HCT116 (cell line): ENCODE results near the gene B4GALT3. TPM values are rescaled to one million over a fixed set of nuclear protein-coding genes. Genes with fewer than 3 reads are reported as not detected.

Experiments
- ATAC-seq: fragments of 200-7000 bp; cut with Tn5 transposase; 2 replicates; pipeline ENCODE4 v1.9.1; 2020; ENCODE audit warnings: mild to moderate bottlenecking, moderate library complexity
- BruUV-seq: library from RNA; stranded (reverse); fragments of 400-500 nt; replicated peaks from 2 replicates; lab custom pipeline; 2021; lab: Mats Ljungman, UMichigan
- CTCF ChIA-PET: fragments of 300-600 bp; sonication (Branson Sonifier 250); formaldehyde crosslinking; loops from one replicate; lab custom pipeline; 2021; ENCODE audit warnings: antibody characterized with exemption; lab: Charles Lee
- POLR2A ChIA-PET: fragments of 300-600, 350-600 bp; sonication (Branson Sonifier 250); formaldehyde crosslinking; loops from one replicate; lab custom pipeline; 2021; ENCODE audit warnings: antibody characterized with exemption; lab: Charles Lee
- RAD21 ChIA-PET, 2 experiments: fragments of 300-600 bp; sonication (Branson Sonifier 250); formaldehyde crosslinking; loops; one replicate each; lab custom pipeline; 2023; ENCODE audit warnings: low total read pairs in 2 of 2; ENCODE audit not compliant: uncharacterized antibody in 2 of 2, unreplicated experiment in 2 of 2, low non-redundant PET in 1 of 2; lab: Charles Lee
- DNase-seq: peaks from one replicate; pipeline ENCODE4 v3.0.0-alpha.2; 2010; ENCODE audit warnings: low read depth, low spot score
- H2AFZ ChIP-seq: fragments of 200-600 bp; shearing (Covaris generic), sonication (generic); 2 replicates; pipeline ENCODE4 v1.6.1; 2017; ENCODE audit warnings: low read depth, mixed run types, mixed read lengths, antibody characterized with exemption, low read length; ENCODE audit not compliant: poor library complexity, severe bottlenecking
- H3K27ac ChIP-seq: 2 replicates; pipeline ENCODE4 v1.5.1; 2012; ENCODE audit warnings: low read depth, low read length
- H3K27me3 ChIP-seq: fragments of 200-600 bp; sonication (generic); 2 replicates; pipeline ENCODE4 v1.6.1; 2016; ENCODE audit warnings: mixed run types, low read length, mixed read lengths; ENCODE audit not compliant: insufficient read depth
- H3K36me3 ChIP-seq, 2 experiments: fragments of 200-500 bp in 1 of 2; fragments of 200-600 bp in 1 of 2; sonication (Bioruptor generic) in 1 of 2; sonication (generic) in 1 of 2; 2 replicates each; pipeline versions ENCODE4 v1.5.1 to v1.6.1; 2014 to 2016; ENCODE audit warnings: low read length in 2 of 2, inconsistent platforms in 1 of 2, mixed read lengths in 1 of 2, mixed run types in 1 of 2; ENCODE audit not compliant: insufficient read depth in 2 of 2, control insufficient read depth in 1 of 2
- H3K4me1 ChIP-seq, 2 experiments: fragments of 200-600 bp in 1 of 2; sonication (generic) in 1 of 2; 2 replicates each; pipeline versions ENCODE4 v1.5.1 to v1.6.1; 2012 to 2017; ENCODE audit warnings: low read length in 2 of 2, inconsistent platforms in 1 of 2, mild to moderate bottlenecking in 1 of 2, mixed read lengths in 1 of 2, mixed run types in 1 of 2, moderate library complexity in 1 of 2; ENCODE audit not compliant: insufficient read depth in 2 of 2, control insufficient read depth in 1 of 2
- H3K4me2 ChIP-seq: fragments of 200-600 bp; sonication (generic); 2 replicates; pipeline ENCODE4 v1.6.1; 2017; ENCODE audit warnings: mixed run types, low read length, mixed read lengths
- H3K4me3 ChIP-seq, 2 experiments: fragments of 200-600 bp in 1 of 2; sonication (generic) in 1 of 2; replicated peaks in 1 of 2; 2 replicates each; pipeline ENCODE4 v1.5.1; 2011 to 2016; ENCODE audit warnings: low read length in 2 of 2, control low read depth in 1 of 2, low read depth in 1 of 2, mild to moderate bottlenecking in 1 of 2, mixed read lengths in 1 of 2, mixed run types in 1 of 2
- H3K79me2 ChIP-seq: fragments of 200-600 bp; sonication (generic); 2 replicates; pipeline ENCODE4 v1.6.1; 2017; ENCODE audit warnings: mild to moderate bottlenecking, mixed run types, low read length, moderate library complexity, mixed read lengths; ENCODE audit not compliant: insufficient read depth
- H3K9ac ChIP-seq: fragments of 200-600 bp; sonication (generic); 2 replicates; pipeline ENCODE4 v1.6.1; 2016; ENCODE audit warnings: low read length, mixed read lengths
- H3K9me2 ChIP-seq: fragments of 200-600 bp; sonication (generic), shearing (Covaris generic); 2 replicates; pipeline ENCODE4 v1.6.1; 2017; ENCODE audit warnings: mixed run types, mild to moderate bottlenecking, moderate library complexity; ENCODE audit not compliant: insufficient read depth
- H3K9me3 ChIP-seq, 2 experiments: fragments of 200-500 bp in 1 of 2; fragments of 200-600 bp in 1 of 2; sonication (Bioruptor generic) in 1 of 2; sonication (generic) in 1 of 2; 2 replicates each; pipeline ENCODE4 v1.6.1; 2014 to 2017; ENCODE audit warnings: low read length in 2 of 2, mixed read lengths in 2 of 2, inconsistent platforms in 1 of 2, low read depth in 1 of 2, mild to moderate bottlenecking in 1 of 2, mixed run types in 1 of 2, moderate library complexity in 1 of 2; ENCODE audit not compliant: control insufficient read depth in 1 of 2, insufficient read depth in 1 of 2
- H4K20me1 ChIP-seq: fragments of 200-600 bp; sonication (generic), shearing (Covaris generic); 2 replicates; pipeline ENCODE4 v1.6.1; 2017; ENCODE audit warnings: mixed run types, mild to moderate bottlenecking, moderate library complexity; ENCODE audit not compliant: insufficient read depth
- CEBPB ChIP-seq: IDR thresholded peaks from 2 replicates; pipeline ENCODE4 v1.6.1; 2012; ENCODE audit warnings: low read depth
- EGR1 ChIP-seq: IDR thresholded peaks from 2 replicates; pipeline ENCODE4 v1.6.1; 2012; ENCODE audit warnings: low read depth
- ELF1 ChIP-seq: IDR thresholded peaks from 2 replicates; pipeline ENCODE4 v1.6.1; 2012; ENCODE audit warnings: low read depth, borderline replicate concordance
- EZH2 ChIP-seq: fragments of 200-600 bp; sonication (generic); IDR thresholded peaks from 2 replicates; pipeline ENCODE4 v1.6.1; 2017; ENCODE audit warnings: antibody characterized with exemption, mixed run types
- JUND ChIP-seq: IDR thresholded peaks from 2 replicates; pipeline ENCODE4 v1.6.1; 2012
- POLR2A ChIP-seq: IDR thresholded peaks from 2 replicates; pipeline ENCODE4 v1.7.0; 2011; ENCODE audit warnings: borderline replicate concordance; ENCODE audit not compliant: insufficient read depth, insufficient read length; ENCODE audit errors: extremely low read depth
- POLR2AphosphoS5 ChIP-seq: IDR thresholded peaks from 2 replicates; pipeline ENCODE4 v1.6.1; 2011; ENCODE audit warnings: mild to moderate bottlenecking, low read depth, low read length, moderate library complexity
- SRF ChIP-seq: IDR thresholded peaks from 2 replicates; pipeline ENCODE4 v1.6.1; 2012; ENCODE audit warnings: low read depth
- TCF7L2 ChIP-seq: IDR thresholded peaks from 2 replicates; pipeline ENCODE4 v1.7.0; 2011; ENCODE audit warnings: borderline replicate concordance, inconsistent platforms; ENCODE audit not compliant: insufficient read depth, insufficient read length; ENCODE audit errors: extremely low read depth
- YY1 ChIP-seq: IDR thresholded peaks from 2 replicates; pipeline ENCODE4 v1.6.1; 2011; ENCODE audit warnings: low read length, low read depth, moderate library complexity, mild to moderate bottlenecking; ENCODE audit not compliant: insufficient replicate concordance; ENCODE audit errors: extremely low read depth
- ZFX ChIP-seq: fragments of 450-650 bp; IDR thresholded peaks from 2 replicates; pipeline ENCODE4 v1.6.1; 2017
- ZNF274 ChIP-seq: fragments of 200-500 bp; sonication (Bioruptor generic); IDR thresholded peaks from 2 replicates; pipeline ENCODE4 v1.6.1; 2014; ENCODE audit warnings: mild to moderate bottlenecking, low read depth, low read length, inconsistent platforms
- intact Hi-C: fragments of 100-400 bp; cut with micrococcal nuclease; formaldehyde crosslinking; loops from 2 replicates; pipeline ENCODE4 v1.10.0; 2022
- total RNA-seq: library from RNA; stranded (reverse); gene quantifications from one replicate; pipeline ENCODE4 v1.2.1, GENCODE V29; 2021; ENCODE audit not compliant: unreplicated experiment
- TF ChIP-seq, protein P1 (sequence below): IDR thresholded peaks from 2 replicates; pipeline ENCODE4 v1.6.1; 2011; ENCODE audit warnings: mild to moderate bottlenecking, low read length, moderate library complexity; ENCODE audit not compliant: insufficient replicate concordance; ENCODE audit errors: extremely low read depth
- TF ChIP-seq, protein P2 (sequence below): IDR thresholded peaks from 2 replicates; pipeline ENCODE4 v1.6.1; 2012
- TF ChIP-seq, protein P3 (sequence below), 3 experiments: fragments of 200-600 bp in 1 of 3; sonication (generic) in 1 of 3; IDR thresholded peaks in 2 of 3; conservative IDR thresholded peaks in 1 of 3; 2 replicates each; pipeline ENCODE4 v1.5.1; 2012 to 2017; ENCODE audit warnings: low read depth in 2 of 3, low read length in 2 of 3, antibody characterized with exemption in 1 of 3, borderline replicate concordance in 1 of 3, control low read depth in 1 of 3, mild to moderate bottlenecking in 1 of 3, mixed read lengths in 1 of 3, mixed run types in 1 of 3, moderate library complexity in 1 of 3; ENCODE audit not compliant: insufficient read depth in 1 of 3

The B4GALT3 gene
- total RNA-seq, 1 experiment from 2014 or later: 53.7 TPM

DNA sequence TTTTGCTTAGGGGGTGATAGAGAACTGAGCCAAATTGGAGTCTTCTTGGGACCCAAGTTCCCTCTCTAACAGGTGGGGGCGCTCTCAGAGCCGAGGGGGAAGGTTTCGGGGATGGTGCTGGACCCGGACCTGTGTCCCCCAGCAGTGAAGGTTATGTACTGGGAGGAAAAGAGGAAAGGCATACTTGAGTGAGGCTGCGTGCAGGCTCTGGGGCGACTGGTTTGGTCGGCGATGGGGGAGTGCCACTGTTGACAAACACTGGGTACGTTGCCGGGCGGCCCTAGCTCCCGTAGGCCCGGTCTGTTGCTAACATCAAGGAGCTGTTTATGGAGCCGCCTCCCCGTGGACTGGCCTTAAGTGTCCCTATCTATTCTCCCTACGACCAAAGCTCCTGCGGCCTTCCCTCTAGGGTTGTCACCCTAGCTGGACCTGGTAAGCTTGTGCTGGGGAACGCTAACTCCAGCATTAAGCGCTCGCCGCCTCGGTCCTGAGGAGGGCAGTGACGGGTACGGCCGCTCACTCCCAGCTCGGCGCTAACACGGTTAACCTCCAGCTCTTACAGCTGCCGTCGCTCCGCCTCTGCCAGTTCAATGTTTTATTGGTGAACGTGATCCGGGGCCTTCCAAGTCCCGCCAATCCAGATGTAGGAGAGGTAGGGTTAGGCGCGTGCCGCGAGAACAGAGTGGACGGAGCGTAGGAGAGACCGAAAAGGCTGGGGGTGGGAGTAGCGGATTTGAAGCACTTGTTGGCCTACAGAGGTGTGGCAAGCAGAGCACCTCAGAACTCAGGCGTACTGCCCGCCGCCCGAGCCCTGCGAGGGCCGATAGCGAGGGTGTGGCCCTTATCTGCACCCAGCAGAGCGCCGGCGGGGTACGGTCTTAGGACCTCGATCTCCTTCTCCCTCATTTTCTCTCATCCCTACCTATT, 11.3 kb downstream of the B4GALT3 start, which contains the start of gene PPOX:
TSS of gene PPOX (plus strand) at position 685 of the 927 bp plus-strand sequence. CDS start 422 bp downstream, outside the sequence.
- ChIA-PET POLR2A (interaction anchor here (0.7 to 3.1 kb wide), 15 partner anchors 8 to 1465 kb away, joined by 3 to 24 read pairs (median 5); partner anchors contain the start of genes B4GALT3, DEDD, NDUFS2 and NIT1), CTCF (interaction anchor here (0.8 to 2.8 kb wide), 13 partner anchors 9 to 575 kb away, joined by 3 to 10 read pairs (median 4); partner anchors contain the start of genes B4GALT3, DEDD, NDUFS2 and TOMM40L), RAD21 (no interaction called here)
- peak within 1 kb of the TSS; percentile 65 for H3K27ac ChIP-seq
- H3K36me3 ChIP-seq: peaks cover 8 to 29% of the 10 kb centered on the region in 2 experiments; a peak in 2 of 4 replicates
- H3K9ac ChIP-seq: peak within 1 kb of the TSS; percentile 82
- H3K9me2 ChIP-seq: no peaks in the 10 kb centered on the region
- H3K4me3 ChIP-seq: peak within 1 kb of the TSS; percentile 71 to 82
- no peaks in the 10 kb centered on the region for H3K27me3 ChIP-seq
- H3K79me2 ChIP-seq: no peaks in the 10 kb centered on the region; the same call in 1 of the 2 replicates
- intact Hi-C loops: no loop called here
- TF ChIP-seq EZH2 (no peak), TCF7L2 (peak; percentile 82), ZNF274 (no peak), CEBPB (no peak), EGR1 (no peak), ELF1 (no peak), ZFX (peak; percentile 42; the same call in 1 of the 2 replicates), POLR2A (peak; percentile 43), YY1 (peak; percentile 60), SRF (no peak), POLR2AphosphoS5 (peak; percentile 93), JUND (no peak)
- TF ChIP-seq, protein P1, sequence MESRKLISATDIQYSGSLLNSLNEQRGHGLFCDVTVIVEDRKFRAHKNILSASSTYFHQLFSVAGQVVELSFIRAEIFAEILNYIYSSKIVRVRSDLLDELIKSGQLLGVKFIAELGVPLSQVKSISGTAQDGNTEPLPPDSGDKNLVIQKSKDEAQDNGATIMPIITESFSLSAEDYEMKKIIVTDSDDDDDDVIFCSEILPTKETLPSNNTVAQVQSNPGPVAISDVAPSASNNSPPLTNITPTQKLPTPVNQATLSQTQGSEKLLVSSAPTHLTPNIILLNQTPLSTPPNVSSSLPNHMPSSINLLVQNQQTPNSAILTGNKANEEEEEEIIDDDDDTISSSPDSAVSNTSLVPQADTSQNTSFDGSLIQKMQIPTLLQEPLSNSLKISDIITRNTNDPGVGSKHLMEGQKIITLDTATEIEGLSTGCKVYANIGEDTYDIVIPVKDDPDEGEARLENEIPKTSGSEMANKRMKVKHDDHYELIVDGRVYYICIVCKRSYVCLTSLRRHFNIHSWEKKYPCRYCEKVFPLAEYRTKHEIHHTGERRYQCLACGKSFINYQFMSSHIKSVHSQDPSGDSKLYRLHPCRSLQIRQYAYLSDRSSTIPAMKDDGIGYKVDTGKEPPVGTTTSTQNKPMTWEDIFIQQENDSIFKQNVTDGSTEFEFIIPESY: peak; percentile 92
- TF ChIP-seq, protein P2, sequence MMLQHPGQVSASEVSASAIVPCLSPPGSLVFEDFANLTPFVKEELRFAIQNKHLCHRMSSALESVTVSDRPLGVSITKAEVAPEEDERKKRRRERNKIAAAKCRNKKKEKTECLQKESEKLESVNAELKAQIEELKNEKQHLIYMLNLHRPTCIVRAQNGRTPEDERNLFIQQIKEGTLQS: no peak
- TF ChIP-seq, protein P3, sequence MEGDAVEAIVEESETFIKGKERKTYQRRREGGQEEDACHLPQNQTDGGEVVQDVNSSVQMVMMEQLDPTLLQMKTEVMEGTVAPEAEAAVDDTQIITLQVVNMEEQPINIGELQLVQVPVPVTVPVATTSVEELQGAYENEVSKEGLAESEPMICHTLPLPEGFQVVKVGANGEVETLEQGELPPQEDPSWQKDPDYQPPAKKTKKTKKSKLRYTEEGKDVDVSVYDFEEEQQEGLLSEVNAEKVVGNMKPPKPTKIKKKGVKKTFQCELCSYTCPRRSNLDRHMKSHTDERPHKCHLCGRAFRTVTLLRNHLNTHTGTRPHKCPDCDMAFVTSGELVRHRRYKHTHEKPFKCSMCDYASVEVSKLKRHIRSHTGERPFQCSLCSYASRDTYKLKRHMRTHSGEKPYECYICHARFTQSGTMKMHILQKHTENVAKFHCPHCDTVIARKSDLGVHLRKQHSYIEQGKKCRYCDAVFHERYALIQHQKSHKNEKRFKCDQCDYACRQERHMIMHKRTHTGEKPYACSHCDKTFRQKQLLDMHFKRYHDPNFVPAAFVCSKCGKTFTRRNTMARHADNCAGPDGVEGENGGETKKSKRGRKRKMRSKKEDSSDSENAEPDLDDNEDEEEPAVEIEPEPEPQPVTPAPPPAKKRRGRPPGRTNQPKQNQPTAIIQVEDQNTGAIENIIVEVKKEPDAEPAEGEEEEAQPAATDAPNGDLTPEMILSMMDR (IDR thresholded peaks at IDR 0.05 in 2 of 3, conservative IDR thresholded peaks at IDR 0.05 in 1 of 3; ENCODE audit: borderline replicate concordance in 1 of 3, insufficient read depth in 1 of 3, low read depth in 2 of 3, low read length in 2 of 3): peak in 2 of 3 experiments; percentile 60 to 61; a peak in 4 of 6 replicates
- H2AFZ ChIP-seq: no peak within 1 kb of the TSS
- DNase-seq (peak; percentile 98), ATAC-seq (peak; percentile 93)
- BruUV-seq: no TSS peak
- H4K20me1 ChIP-seq: no peaks in the 10 kb centered on the region
- H3K9me3 ChIP-seq: no peaks in the 10 kb centered on the region
- H3K4me1 ChIP-seq: peaks cover 3 to 31% of the 10 kb centered on the region in 2 experiments; a peak in 3 of 4 replicates
- H3K4me2 ChIP-seq: peak within 1 kb of the TSS; percentile 87
